Cardiac fibroblast (primary cell): ENCODE measurements around the gene ZBTB7C.

Experiments
- DNase-seq, 2 donors: peaks; one replicate each; pipeline versions ENCODE4 v3.0.0 to v3.0.0-alpha.2; 2010; ENCODE audit warnings: low read depth in 2 of 2
- H3K4me3 ChIP-seq, 2 donors: replicated peaks in 1 of 2; 1 replicate in 1 of 2; 2 replicates in 1 of 2; pipeline ENCODE4 v1.5.1; 2011; ENCODE audit warnings: low read depth in 2 of 2, low read length in 2 of 2, mild to moderate bottlenecking in 2 of 2, moderate library complexity in 1 of 2
- CTCF ChIP-seq: IDR thresholded peaks from one replicate; pipeline ENCODE4 v1.5.1; 2011; ENCODE audit warnings: low read depth, mild to moderate bottlenecking, low read length, inconsistent platforms

Gene ZBTB7C

GRCh38 chr18:48111587-48111986, 297.6 kb downstream of the ZBTB7C start:
- no peak for TF ChIP-seq CTCF
- H3K4me3 ChIP-seq, result no peak overlapping the region
- no peak for DNase-seq

- H3K4me3 ChIP-seq, result no peak overlapping the region
- DNase-seq, result no peak
- no peak for TF ChIP-seq CTCF
These were observed 298.4 kb downstream of the ZBTB7C start for GRCh38 chr18:48110797-48111196.

- no peak overlapping the region for H3K4me3 ChIP-seq
- no peak for TF ChIP-seq CTCF
- no peak for DNase-seq
These were observed 299.2 kb downstream of the ZBTB7C start for GRCh38 chr18:48109961-48110493.

GRCh38 chr18:48108136-48108535, 301.0 kb downstream of the ZBTB7C start:
- no peak for TF ChIP-seq CTCF

GRCh38 chr18:48106976-48107781, 302.0 kb downstream of the ZBTB7C start:
- no peak for TF ChIP-seq CTCF
- DNase-seq, result no peak
- H3K4me3 ChIP-seq, result no peak overlapping the region

More at GRCh38 chr18:48108136-48108535, 301.0 kb downstream of the ZBTB7C start:
- DNase-seq, result no peak
- no peak overlapping the region for H3K4me3 ChIP-seq

GRCh38 chr18:48106498-48106897, 302.7 kb downstream of the ZBTB7C start:
- no peak for DNase-seq
- TF ChIP-seq CTCF, result no peak
- H3K4me3 ChIP-seq, result no peak overlapping the region

- H3K4me3 ChIP-seq, result no peak overlapping the region
- no peak for DNase-seq
- no peak for TF ChIP-seq CTCF
These were observed 303.9 kb downstream of the ZBTB7C start for GRCh38 chr18:48105317-48105716.
